GM12878 (cell line): ENCODE results near the gene RALGAPA2.

ENCODE experiments used
- HDAC2 ChIP-seq: fragments of 200-600 bp; sonication (generic); IDR thresholded peaks from 2 replicates; pipeline ENCODE4 v1.6.1; 2017
- TF ChIP-seq, protein P1 (sequence below): IDR thresholded peaks from 2 replicates; pipeline ENCODE4 v1.6.1; 2012; ENCODE audit warnings: low read depth, low read length, improper control_type of control experiment

GRCh38 chr20:20454367-20454766, 258.1 kb downstream of the RALGAPA2 start:
- TF ChIP-seq HDAC2 = no peak
- TF ChIP-seq, protein P1, sequence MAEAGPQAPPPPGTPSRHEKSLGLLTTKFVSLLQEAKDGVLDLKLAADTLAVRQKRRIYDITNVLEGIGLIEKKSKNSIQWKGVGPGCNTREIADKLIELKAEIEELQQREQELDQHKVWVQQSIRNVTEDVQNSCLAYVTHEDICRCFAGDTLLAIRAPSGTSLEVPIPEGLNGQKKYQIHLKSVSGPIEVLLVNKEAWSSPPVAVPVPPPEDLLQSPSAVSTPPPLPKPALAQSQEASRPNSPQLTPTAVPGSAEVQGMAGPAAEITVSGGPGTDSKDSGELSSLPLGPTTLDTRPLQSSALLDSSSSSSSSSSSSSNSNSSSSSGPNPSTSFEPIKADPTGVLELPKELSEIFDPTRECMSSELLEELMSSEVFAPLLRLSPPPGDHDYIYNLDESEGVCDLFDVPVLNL = no peak
